ACC112 (cell line): ENCODE results near the gene PRKCZ.
A peak's percentile ranks its signal among the peaks of the same experiment; 100 is the strongest.

Experiments
- H2AFZ ChIP-seq: fragments of 200-600 bp; sonication (generic); one replicate; pipeline ENCODE4 v1.6.0; 2017; ENCODE audit warnings: antibody characterized with exemption, low read length; ENCODE audit not compliant: unreplicated experiment
- H3K27ac ChIP-seq: fragments of 200-600 bp; sonication (generic); 2 replicates; pipeline ENCODE4 v1.5.1; 2014; ENCODE audit warnings: low read depth, mild to moderate bottlenecking, antibody characterized with exemption, low read length, moderate library complexity
- H3K27me3 ChIP-seq: fragments of 200-600 bp; sonication (generic); 2 replicates; pipeline ENCODE4 v1.6.1; 2014; ENCODE audit warnings: mild to moderate bottlenecking, antibody characterized with exemption, low read length, moderate library complexity, mixed read lengths; ENCODE audit not compliant: insufficient read depth
- H3K36me3 ChIP-seq: fragments of 200-600 bp; sonication (generic); 2 replicates; pipeline ENCODE4 v1.6.1; 2016; ENCODE audit warnings: mild to moderate bottlenecking, antibody characterized with exemption, low read length, moderate library complexity, mixed read lengths; ENCODE audit not compliant: insufficient read depth
- H3K4me1 ChIP-seq: fragments of 200-600 bp; sonication (generic); one replicate; pipeline ENCODE4 v1.6.1; 2016; ENCODE audit warnings: low read length, mixed read lengths; ENCODE audit not compliant: insufficient read depth, unreplicated experiment, control insufficient read depth
- H3K4me3 ChIP-seq: fragments of 200-600 bp; sonication (generic); 2 replicates; pipeline ENCODE4 v1.5.1; 2014; ENCODE audit warnings: mild to moderate bottlenecking, low read depth, low read length
- H3K79me2 ChIP-seq: fragments of 200-600 bp; sonication (generic); one replicate; pipeline ENCODE4 v1.6.0; 2016; ENCODE audit warnings: low read length; ENCODE audit not compliant: control insufficient read depth, unreplicated experiment, insufficient read depth

The PRKCZ gene

DNA sequence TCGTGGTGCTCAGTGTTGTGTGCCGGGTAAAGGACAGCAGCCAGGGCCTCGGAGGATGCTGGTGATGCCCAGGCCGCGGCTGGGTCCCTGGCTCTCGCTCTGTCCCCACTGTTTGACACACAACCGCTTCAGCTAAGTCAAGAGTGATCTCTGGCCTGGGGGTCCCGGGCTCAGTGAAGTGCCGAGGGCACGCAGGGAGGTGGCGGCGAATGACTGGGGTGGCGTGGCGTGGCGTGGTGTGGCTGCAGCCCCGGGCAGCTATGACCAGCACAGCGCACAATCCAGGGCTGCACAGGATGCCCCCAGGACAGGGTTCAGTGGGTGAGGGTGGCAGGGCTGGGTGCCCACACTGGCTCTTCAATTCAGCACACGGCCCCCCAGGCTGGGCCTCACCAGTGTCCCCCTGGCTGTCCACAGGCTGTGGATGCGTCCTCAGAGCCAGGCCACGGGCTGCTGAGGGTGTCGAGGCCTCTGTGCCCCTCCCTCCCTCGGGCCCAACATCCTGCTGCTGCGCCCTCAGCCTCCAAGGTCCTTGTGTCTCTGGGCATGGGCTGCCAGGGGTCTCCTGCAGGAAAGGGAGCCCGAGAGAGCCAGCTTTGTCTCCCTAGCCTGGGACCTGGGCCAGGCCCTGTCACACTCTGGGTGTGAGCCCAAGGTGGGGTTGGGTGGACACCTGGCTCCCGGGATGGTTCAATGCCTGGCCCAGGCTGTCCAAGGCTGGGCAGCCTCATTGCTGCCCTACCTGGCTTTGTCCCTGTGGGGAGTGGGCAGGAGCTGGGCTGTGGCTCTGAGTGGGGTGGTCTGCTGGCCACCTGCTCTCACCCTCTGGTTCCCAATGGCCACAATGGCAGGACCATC lies 165.9 kb downstream of the PRKCZ start:
- no peak overlapping the region for H3K27ac ChIP-seq

DNA sequence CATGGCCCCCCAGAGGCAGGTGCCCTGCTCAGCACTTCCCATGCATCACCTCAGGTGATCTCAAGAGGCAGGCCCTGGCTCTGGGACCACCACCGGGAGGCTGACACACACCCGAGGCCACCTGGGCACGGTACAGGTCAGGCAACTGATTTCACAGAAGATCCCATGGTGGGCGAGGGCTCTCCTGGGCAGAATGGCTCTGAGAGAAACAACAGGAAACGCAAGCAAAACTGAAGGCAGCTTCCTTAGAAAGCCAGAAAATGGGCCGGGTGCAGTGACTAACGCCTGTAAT lies 166.5 kb downstream of the PRKCZ start:
- Histone ChIP-seq H3K36me3 (no peaks in the 10 kb centered on the region), H3K27me3 (no peaks in the 10 kb centered on the region), H3K4me3 (no peak overlapping the region), H3K4me1 (peaks cover 27% of the 10 kb centered on the region), H2AFZ (no peak overlapping the region), H3K27ac (no peak overlapping the region), H3K79me2 (no peaks in the 10 kb centered on the region)

More for the DNA sequence above, 165.9 kb downstream of the PRKCZ start:
- Histone ChIP-seq H3K79me2 (no peaks in the 10 kb centered on the region), H2AFZ (no peak overlapping the region), H3K4me1 (peaks cover 27% of the 10 kb centered on the region), H3K4me3 (no peak overlapping the region), H3K36me3 (no peaks in the 10 kb centered on the region), H3K27me3 (no peaks in the 10 kb centered on the region)

DNA sequence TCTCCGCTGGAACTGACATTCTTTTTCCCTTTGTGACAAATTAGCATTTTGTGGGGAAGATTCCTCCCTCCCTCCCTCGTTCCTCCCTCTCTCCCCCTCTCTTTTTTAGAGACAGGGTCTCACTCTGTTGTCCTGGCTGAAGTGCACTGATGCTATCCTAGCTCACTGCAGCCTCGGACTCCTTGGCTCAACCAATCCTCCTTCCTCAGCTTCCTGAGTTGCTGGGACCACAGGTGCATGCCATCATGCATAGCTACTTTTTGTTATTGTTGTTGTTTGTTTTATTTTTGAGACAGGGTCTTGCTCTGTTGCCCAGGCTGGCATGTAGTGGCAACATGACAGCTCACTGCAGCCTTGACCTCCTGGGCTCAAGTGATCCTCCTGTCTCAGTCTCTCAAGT lies 171.1 kb downstream of the PRKCZ start:
- H3K4me3 ChIP-seq: no peak overlapping the region
- no peak overlapping the region for H2AFZ ChIP-seq
- H3K27ac ChIP-seq: no peak overlapping the region
- H3K4me1 ChIP-seq: no peaks in the 10 kb centered on the region
- no peaks in the 10 kb centered on the region for H3K36me3 ChIP-seq
- no peaks in the 10 kb centered on the region for H3K79me2 ChIP-seq
- H3K27me3 ChIP-seq: no peaks in the 10 kb centered on the region

DNA sequence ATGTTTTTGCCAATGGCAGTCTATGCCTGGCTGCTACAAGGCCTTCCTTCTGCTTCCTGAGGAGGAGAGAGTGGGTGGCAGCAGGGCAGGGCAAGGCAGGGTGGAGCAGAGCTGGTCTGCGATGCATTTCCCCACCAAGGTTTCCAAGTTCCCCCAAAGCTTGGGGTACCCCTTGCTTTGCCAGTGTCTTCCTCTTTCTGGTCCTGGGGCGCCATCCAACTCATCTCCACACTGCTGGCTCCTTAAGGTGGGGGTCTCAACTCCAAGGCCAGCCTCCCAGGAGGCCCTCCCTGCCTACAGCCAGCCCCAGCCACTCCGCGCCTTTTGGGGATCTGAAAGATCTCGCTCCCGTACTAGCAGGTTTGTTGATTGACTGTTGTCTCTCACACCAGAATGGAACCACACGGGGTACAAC lies 174.0 kb downstream of the PRKCZ start:
- Histone ChIP-seq H2AFZ (no peak overlapping the region), H3K36me3 (no peaks in the 10 kb centered on the region), H3K4me3 (no peak overlapping the region), H3K79me2 (peaks cover 6% of the 10 kb centered on the region), H3K27me3 (no peaks in the 10 kb centered on the region), H3K27ac (no peak overlapping the region), H3K4me1 (no peaks in the 10 kb centered on the region)

DNA sequence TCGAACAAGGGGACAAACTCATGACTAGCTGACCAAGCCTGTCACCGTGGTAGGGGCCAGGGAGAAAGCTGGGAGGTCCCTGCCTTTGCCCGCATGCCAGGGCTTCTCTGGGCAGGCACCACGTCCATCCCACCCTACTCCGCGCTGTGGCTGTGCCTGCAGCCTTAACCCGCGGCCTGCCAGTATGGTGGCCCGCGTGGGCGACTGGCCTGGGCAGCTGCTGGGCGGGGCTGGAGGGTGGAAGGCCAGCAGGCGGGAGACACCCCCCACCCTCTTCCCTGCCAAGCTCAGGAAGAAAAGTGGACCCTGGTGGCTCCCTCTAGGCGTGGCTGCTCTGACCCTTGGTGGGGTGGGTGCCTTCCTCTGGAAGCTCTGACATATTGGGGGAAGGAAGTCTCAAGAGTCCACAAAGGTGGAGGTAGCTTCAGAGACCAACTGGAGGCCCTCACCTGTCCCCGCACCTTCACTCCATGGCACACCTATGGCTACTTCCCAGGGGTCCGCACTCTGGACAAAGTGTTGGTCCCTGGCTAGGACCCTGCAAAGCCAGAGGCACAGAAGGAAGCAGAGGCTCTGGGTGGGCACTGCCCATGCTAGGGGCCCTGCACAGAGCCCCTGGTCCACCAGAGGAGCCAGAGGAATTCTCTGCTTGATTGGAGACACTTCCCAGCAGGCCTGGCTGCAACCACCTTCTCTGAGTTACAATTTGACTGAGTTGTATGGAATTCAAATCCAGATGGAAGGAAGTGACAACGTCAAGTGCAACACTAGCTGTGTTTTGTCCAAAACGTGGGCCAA lies 174.6 kb downstream of the PRKCZ start:
- H2AFZ ChIP-seq: no peak overlapping the region
- H3K4me3 ChIP-seq: no peak overlapping the region
- H3K79me2 ChIP-seq: peaks cover 13% of the 10 kb centered on the region
- H3K36me3 ChIP-seq: no peaks in the 10 kb centered on the region
- H3K4me1 ChIP-seq: no peaks in the 10 kb centered on the region
- no peak overlapping the region for H3K27ac ChIP-seq
- no peaks in the 10 kb centered on the region for H3K27me3 ChIP-seq

DNA sequence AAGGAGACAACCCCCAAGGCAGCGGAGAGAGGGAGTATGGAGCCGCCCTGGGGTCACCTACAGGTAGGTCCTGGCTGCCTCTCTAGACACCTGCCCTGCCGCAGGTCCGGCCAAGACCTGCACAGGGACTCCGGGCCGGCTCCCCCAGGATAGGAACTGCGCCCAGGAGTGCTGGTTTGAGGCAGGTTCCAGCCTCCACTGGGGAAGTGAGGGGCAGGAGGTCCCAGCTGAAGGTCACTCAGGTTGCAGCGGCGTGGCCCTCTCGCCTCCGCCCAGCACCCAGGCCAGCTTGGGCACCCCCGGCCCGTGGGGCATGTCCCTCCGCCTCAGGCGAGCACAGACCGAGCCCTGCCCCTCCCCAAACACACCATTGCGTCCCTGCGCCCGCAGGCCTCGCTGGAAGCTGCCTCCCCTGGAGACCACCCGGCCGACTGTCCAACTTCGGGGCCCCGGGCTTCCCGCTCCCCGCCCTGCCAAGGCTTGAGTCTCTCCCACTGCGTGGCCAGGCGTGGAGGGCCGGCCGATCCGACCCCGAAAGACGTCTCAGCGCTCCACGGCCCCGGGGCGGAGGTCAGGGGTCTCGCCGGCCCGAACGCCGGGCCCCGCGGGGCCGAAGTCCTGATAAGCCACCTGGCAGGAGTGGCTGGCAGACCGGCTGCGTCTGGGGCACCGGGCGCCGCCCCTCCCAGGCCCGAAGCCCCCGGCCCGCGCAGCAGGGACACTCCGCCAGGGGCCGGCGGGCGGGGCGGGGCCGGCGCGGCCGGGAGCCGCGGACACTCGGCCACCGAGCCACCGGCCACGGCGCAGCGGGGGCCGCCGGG lies 176.5 kb downstream of the PRKCZ start:
- Histone ChIP-seq H3K27ac (peak overlapping the region; percentile 88), H3K79me2 (peaks cover 32% of the 10 kb centered on the region), H3K27me3 (no peaks in the 10 kb centered on the region), H3K36me3 (no peaks in the 10 kb centered on the region), H3K4me3 (peak overlapping the region; percentile 94), H3K4me1 (no peaks in the 10 kb centered on the region), H2AFZ (peak overlapping the region; percentile 77)

DNA sequence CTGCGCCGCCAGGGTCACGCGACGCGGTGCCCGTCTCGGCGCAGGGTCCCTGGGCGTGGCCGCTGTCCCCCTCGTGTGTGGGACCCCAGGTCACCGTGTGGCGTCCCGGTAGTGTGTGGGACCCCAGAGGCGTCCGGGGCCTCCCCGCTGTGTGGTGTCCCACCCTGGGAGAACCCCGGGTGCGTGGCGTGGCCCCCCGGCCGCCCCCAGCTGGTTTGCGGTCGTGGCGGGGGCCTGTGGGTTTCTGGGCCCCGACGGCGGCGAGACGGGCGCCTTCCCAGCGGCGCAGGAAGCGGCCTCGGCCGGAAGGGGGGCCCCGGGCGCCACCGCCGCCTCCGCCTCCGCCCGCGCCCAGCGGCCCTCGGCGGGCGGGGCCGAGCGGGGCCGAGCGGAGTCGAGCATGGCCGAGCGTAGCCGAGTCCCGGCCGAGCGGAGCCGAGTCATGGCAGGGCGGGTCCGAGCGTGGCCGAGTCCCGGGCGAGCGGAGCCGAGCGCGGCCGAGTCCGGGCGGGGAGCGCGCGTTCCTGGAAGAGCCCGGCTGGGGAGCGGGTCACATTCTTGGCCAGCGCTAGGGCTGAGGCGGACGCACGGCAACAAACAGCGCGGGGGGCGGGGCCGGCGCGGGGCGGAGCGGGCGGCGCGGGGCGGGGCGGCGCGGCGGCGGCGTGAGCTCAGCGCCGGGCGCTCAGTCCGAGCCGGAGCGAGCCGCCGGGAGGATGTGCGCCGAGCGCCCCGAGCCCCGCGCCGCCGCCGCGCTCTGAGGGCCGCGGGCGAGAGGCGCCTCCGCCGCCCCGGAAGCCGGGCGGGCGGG lies 177.3 kb downstream of the PRKCZ start:
- peak overlapping the region; percentile 88 for H3K27ac ChIP-seq
- peaks cover 5% of the 10 kb centered on the region for H3K4me1 ChIP-seq
- H3K36me3 ChIP-seq: no peaks in the 10 kb centered on the region
- H3K27me3 ChIP-seq: no peaks in the 10 kb centered on the region
- H2AFZ ChIP-seq: peak overlapping the region; percentile 83
- peak overlapping the region; percentile 94 for H3K4me3 ChIP-seq
- peaks cover 39% of the 10 kb centered on the region for H3K79me2 ChIP-seq

DNA sequence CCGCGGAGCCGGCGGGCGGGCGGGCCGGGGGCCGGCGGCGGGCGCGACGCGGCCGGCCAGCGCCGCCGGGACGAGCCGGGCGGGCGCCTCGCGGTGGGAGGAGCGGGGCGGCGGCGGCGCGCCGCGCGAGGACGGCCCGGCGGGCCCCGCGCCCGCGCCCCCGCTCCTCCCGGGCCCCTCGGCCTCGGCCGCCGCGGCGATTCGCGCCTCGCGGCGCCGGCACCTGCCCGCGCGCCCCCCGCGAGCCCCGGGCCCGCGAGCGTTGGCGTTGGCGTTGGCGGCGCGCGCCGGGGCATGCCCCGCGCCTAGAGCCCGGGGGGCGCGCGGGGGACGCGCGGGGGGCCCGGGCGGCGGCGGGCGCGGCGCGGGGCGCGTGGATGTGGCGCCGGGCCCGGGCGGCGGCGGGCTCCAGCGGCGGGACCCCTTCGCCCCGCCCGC lies 178.0 kb downstream of the PRKCZ start, which contains the start of gene SKI:
Gene SKI (plus strand): TSS at position 163 of the 438 bp plus-strand sequence. CDS start 448 bp downstream, outside the sequence.
- peak within 1 kb of the TSS; percentile 88 for H3K27ac ChIP-seq

DNA sequence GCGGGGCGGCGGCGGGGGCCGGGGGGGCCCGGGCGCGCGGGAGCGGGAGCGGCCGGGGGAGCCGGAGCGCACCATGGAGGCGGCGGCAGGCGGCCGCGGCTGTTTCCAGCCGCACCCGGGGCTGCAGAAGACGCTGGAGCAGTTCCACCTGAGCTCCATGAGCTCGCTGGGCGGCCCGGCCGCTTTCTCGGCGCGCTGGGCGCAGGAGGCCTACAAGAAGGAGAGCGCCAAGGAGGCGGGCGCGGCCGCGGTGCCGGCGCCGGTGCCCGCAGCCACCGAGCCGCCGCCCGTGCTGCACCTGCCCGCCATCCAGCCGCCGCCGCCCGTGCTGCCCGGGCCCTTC lies 178.5 kb downstream of the PRKCZ start:
- H3K79me2 ChIP-seq: peaks cover 50% of the 10 kb centered on the region
- H3K36me3 ChIP-seq: no peaks in the 10 kb centered on the region

More for the DNA sequence above, 178.0 kb downstream of the PRKCZ start, which contains the start of gene SKI:
- H3K4me3 ChIP-seq: peak within 1 kb of the TSS; percentile 94
- peaks cover 45% of the 10 kb centered on the region for H3K79me2 ChIP-seq
- H3K36me3 ChIP-seq: no peaks in the 10 kb centered on the region
- H2AFZ ChIP-seq: peak within 1 kb of the TSS; percentile 83
- no peaks in the 10 kb centered on the region for H3K27me3 ChIP-seq
- peaks cover 11% of the 10 kb centered on the region for H3K4me1 ChIP-seq

More for the DNA sequence above, 178.5 kb downstream of the PRKCZ start:
- H3K4me3 ChIP-seq: peak overlapping the region; percentile 93
- H3K4me1 ChIP-seq: peaks cover 16% of the 10 kb centered on the region
- H3K27ac ChIP-seq: no peak overlapping the region
- no peaks in the 10 kb centered on the region for H3K27me3 ChIP-seq
- no peak overlapping the region for H2AFZ ChIP-seq
